NCI-H510A treated with DMSO at 0.1 percent for 48 hours (cell line): ENCODE measurements around the gene ZNF808.
"Not testable (repeated sequence)": the region's sequence is repeated elsewhere in the genome, so short reads cannot be mapped to it uniquely, and the experiment has no call there.

Experiments used
- DNase-seq: peaks from one replicate; lab custom pipeline; 2025; lab: John Stamatoyannopoulos, UW

Gene ZNF808

DNA sequence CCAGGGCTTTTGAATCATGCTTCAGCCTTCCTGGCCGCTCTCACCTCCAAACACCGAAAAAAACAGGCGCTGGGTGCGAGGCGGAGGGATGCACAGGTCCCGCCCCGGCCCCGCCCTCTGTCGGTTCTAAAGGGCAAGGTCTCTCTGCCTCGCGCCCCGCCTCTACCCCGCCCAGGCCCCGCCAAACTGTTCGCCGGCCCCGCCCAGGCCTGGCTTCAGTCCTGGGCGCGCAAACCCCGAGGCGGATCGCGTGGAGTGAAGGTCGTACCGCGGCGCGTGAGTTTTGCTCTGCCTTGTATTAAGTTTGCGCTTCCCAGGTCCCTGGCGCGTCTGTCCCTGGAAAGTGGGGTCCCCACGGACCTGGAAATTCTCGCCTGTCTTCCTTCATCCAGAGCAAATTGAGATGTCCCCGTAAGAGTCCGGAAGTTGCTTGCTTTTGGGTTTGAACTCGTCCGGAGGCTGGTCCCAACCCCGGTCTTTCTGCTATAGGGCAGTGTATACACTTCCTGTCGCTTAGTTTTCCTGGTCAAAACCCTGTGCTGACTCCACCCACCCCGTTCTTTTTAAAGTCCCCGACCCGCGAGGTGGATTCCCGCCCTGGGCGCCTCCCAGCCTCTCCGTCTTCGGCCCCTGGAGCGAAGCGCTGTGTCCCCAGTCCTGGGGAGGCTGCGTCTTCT lies 8.4 kb downstream of the ZNF808 start:
- DNase-seq: no peak

DNA sequence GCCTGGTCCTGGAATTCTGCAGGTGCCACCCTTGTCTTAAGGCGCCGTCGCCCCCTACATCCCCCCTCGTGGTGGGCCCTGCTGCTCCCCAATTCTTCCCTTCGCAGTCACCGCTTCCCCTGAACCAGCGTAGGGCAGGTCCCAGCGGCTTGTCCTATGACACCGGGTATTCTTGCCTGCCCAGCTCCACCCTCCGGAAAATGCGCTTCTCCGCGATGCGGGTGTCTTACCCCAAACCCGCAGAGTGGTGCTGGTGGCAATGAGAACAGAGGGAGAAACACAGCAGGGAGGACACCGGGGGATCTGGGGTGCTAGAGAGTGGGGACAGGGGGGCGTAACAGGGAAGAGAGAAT lies 9.0 kb downstream of the ZNF808 start:
- DNase-seq: no peak

DNA sequence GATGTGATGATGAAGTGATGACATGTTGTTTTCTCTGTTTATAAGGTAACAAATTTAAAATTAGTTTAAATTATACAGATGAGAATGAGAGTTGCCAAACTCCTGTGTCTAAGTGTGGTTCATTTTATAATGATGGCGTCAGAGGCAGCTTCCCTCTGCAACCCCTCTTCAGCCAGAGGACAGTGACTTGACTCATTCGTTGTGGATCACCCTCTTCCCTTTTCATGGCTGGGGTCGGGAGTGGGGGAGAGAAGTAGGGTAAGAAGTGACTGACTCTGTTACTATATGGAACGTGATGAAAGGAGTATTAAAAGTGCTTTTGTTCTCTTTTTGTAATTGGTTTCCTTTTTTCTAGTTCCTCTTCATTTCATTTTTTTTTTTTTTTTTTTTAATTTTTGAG lies 11.3 kb downstream of the ZNF808 start:
- not testable (repeated sequence) for DNase-seq

DNA sequence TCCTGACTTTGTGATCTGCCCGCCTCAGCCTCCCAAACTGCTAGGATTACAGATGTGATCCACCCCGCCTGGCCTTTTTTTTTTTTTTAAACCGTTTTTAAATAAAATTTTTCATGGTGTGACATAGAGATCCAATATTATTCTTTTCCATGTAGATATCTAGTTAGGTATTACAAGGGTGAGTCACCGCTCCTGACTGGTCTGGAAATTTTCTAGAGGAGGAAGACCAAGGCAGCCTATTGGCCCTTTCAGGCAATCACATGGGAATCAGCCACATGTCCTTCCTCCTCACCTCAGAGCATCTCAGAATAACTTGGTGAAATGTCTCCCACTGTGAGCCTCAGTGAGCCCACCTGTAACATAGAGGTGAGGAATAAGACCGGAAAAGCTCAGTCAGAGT lies 13.7 kb downstream of the ZNF808 start:
- not testable (repeated sequence) for DNase-seq

DNA sequence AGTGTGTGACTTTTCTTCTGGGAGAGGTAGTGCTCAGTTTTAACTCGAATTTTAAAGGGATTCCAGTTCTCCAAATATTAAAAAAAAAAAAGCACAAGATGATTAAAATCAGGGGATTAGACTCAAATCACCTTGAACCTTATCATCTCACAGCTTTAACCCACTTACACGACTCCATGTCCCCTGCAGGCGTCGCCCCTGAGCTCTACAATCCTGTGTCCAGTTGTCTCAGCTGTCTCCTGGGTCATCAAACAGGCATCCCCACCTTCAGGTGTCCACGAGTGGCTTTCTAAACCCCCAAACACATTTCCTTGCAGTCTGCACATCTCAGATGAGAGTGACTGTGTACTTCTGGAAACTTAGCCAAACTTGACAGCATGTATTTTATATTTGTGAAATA lies 14.1 kb downstream of the ZNF808 start:
- DNase-seq: no peak

DNA sequence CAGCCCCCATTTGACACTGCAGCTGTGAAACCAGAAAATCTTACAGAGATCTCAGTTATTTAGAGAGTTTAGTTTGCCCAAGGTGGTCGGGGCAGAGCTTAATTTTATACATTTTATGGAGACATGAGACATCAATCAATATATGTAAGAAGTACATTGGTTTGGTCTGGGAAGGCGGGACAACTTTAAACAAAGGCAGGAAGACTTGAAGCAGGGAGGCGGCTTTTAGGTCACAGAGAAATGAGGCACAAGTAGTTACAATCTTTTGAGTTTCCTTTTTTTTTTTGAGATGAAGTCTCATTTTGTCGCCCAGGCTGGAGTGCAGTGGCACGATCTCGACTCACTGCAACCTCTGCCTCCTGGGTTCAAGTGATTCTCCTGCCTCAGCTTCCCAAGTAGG lies 15.1 kb downstream of the ZNF808 start:
- DNase-seq: not testable (repeated sequence)

DNA sequence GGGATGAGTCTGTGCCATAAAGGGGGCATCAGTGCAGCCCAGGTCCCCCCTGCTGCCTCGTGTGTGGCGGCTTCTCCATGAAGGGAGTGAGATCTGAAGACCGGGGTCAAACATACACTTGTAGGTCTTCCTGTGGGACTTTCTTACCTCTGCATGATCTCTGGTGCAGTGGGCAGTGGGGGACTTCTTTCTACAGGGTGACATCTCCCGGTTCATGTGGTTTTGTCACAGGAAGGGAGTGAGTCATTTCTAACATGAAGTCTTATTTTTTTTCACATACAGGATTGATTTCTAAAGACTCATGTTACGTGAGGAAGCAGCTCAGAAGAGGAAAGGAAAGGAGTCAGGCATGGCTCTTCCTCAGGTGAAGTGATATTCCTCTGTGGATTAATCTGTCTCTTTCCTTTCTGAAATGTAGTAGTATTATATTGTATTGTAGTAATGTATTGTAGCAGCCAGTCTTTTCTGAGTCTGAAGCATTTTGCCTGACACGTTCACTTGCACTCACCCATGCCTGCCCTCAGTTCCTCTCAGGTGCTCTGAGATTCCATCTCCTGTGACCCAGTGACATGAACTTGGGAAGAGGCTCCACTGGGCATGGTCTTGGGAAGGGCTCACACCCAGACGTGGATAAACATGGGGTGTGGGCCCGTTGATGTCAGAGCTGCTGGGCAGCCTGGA lies 15.7 kb downstream of the ZNF808 start:
- no peak for DNase-seq

DNA sequence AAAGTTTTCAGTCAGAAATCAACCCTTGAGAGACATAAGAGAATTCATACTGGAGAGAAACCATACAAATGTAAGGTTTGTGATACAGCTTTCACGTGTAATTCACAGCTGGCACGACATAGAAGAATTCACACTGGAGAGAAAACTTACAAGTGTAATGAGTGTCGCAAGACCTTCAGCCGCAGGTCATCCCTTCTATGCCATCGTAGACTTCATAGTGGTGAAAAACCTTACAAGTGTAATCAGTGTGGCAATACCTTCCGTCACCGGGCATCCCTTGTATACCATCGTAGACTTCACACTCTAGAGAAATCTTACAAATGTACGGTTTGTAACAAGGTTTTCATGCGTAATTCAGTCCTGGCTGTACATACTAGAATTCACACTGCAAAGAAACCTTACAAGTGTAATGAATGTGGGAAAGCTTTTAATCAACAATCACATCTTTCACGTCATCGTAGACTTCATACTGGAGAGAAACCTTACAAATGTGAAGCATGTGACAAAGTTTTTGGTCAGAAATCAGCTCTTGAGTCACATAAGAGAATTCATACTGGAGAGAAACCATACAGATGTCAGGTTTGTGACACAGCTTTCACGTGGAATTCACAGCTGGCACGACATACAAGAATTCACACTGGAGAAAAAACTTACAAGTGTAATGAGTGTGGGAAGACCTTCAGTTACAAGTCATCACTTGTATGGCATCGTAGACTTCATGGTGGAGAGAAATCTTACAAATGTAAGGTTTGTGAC lies 26.9 kb downstream of the ZNF808 start:
- no peak for DNase-seq

DNA sequence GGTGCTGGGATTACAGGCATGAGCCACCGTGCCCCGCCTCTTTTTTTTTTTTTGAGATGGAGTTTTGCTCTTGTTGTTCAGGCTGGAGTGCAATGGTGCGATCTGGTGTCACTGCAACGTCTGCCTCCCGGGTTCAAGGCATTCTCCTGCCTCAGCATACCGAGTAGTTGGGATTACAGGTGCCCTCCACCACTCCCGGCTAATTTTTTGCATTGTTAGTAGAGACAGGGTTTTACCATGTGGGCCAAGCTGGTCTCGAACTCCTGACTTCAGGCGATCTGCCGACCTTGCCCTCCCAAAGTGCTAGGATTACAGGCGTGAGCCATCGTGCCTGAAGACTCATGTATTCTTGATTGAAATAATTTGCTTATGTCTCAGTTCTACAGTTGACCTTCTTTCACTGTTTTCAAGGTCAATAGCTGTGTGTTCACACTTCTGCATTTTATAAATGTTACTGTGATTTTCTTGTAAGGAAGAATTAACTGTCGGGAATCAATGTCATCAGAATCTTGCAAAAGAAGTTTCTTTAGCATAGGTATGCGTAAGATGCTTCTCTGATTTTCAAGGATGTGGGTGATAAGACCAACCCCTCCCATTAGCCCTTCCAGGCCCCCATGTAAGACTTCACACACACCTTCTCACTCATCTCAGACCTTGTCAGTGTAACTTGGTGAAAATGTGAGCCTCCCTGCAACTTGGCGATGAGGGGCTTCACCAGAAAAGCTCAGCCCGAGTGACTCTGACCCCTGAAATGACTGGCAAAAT lies 29.9 kb downstream of the ZNF808 start:
- DNase-seq: no peak

DNA sequence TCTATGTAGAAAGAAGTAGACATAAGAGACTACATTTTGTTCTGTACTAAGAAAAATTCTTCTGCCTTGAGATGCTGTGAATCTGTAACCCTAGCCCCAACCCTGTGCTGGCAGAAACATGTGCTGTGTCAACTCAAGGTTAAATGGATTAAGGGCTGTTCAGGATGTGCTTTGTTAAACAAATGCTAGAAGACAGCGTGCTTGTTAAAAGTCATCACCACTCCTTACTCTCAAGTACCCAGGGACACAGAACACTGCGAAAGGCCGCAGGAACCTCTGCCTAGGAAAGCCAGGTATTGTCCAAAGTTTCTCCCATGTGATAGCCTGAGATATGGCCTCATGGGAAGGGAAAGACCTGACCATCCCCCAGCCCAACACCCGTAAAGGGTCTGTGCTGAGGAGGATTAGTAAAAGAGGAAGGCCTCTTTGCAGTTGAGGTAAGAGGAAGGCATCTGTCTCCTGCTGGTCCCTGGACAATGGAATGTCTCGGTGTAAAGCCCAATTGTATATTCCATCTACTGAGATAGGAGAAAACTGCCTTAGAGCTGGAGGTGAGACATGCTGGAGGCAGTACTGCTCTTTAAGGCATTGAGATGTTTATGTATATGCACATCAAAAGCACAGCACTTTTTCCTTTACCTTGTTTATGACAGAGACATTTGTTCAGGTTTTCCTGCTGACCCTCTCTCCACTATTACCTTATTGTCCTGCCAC lies 31.4 kb downstream of the ZNF808 start:
- DNase-seq: not testable (repeated sequence)

DNA sequence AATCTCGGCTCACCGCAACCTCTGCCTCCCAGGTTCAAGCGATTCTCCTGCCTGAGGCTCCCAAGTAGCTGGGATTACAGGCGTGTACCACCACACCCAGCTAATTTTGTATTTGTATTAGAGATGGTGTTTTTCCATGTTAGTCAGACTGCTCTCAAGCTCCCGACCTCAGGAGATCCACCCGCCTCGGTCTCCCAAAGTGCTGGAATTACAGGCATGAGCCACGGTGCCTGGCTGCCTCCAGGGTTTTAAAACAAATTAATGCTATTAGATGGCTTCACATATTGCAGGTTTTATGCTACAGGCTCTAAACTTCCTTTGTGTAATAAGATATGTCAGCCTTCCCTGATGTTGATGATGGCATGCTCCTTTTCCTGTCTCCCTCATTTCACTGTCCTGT lies 34.1 kb downstream of the ZNF808 start:
- DNase-seq: not testable (repeated sequence)

DNA sequence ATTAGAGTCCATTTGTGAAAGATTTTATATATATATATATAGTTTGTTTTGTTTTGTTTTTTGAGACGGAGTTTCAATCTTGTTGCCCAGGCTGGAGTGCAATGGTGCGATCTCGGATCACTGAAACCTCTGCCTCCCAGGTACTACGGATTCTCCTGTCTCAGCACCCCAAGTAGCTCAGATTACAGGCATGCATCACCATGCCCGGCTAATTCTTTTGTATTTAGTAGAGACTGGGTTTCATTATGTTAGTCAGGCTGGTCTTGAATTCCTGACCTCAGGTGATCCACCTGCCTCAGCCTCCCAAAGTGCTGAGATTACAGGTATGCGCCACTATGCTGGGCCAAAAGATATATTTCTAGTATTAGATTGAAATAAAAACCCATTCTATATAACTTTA lies 38.7 kb downstream of the ZNF808 start:
- DNase-seq: no peak

DNA sequence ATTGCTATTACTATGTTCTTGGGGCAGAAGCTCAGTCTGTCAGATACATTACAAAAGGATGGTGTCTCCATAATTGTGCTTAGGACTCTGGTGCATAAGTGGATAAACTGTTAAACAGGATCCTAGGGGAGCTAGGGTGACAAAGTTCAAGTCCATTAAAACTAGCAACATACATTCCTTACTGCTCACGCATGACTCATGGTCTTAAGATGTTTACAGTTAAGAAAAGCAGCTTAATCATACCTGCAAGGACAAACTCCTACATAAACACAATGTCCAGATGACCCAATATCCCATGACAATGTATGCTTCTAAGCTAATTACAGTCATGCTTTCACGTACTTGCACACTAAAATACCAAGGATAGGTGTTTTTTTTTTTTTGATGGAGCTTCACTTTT lies 39.1 kb downstream of the ZNF808 start:
- no peak for DNase-seq

DNA sequence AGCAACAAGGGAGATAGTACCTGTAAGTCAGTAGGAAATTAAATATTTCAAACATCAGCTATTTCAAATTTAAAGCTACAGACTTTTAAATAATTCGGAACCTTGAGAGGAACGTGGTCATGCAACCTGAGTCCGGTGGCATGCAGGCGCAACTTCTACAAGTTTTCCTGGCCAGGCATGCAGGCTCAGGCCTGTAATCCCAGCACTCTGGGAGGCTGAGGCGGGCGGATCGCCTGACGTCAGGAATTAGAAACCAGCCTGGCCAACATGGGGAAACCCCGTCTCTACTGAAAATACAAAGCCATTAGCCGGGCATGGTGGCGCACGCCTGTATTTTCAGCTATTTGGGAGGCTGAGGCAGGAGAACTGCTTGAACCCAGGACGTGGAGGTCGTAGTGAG lies 40.5 kb downstream of the ZNF808 start:
- DNase-seq: no peak

DNA sequence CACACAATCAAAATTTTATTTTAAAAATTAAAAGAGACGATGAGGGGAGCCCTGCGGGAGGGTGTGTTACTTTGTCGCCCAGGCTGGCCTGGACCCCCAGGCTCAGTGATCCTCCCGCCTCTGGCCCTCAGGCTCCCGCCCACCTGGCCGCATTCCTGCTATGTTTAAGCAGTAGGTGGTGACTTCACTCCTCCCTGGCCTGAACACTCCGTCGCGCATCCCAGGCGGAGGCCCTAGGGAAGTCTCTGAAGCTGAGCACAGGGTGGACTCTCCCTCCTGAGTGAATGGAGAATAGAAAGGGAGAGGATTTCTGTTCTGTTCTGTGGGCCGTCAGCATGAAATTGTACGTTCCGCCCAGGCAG lies 42.2 kb downstream of the ZNF808 start:
- not testable (repeated sequence) for DNase-seq

DNA sequence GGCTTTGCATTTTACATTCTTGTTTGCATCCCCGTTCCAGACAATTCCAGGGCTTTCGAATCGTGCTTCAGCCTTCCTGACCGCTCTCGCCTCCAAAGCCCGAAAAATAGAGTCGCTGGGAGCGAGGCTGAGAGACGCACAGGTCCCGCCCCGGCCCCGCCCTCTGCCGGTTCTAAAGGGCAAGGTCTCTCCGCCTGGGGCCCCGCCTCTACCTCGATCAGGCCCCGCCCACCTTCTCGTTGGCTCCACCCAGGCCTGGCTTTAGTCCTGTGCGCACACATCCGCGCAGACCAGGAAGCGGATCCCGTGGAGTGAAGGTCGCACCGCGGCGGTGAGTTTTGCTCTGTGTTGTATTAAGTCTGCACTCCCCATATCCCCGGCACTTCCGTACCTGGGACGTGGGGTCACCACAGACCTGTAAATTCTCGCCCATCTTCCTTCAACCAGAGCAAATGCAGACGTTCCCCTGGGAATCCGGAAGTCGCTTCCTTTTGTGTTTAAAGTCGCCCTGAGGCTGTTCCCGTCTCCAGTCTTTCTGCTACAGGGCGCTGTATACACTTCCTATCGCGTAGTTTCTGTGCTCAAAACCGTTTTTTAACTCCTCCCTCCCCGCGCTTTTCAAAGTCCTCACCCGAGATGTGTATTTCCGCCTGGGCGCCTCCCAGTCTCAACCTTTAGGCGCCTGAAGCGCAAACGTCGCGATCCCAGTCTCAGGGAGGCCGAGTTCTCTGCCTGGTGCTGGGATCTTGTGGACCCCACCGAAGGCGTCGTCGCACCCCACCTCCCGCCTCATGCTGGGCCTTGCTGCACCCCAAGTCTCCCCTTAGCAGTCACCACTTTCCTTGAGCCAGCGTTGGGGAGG lies 42.8 kb downstream of the ZNF808 start, which contains the start of gene ZNF701:
TSS of gene ZNF701 (plus strand) at position 288 of the 862 bp plus-strand sequence. CDS start 3,861 bp downstream, outside the sequence.
- peak; percentile 48 for DNase-seq

DNA sequence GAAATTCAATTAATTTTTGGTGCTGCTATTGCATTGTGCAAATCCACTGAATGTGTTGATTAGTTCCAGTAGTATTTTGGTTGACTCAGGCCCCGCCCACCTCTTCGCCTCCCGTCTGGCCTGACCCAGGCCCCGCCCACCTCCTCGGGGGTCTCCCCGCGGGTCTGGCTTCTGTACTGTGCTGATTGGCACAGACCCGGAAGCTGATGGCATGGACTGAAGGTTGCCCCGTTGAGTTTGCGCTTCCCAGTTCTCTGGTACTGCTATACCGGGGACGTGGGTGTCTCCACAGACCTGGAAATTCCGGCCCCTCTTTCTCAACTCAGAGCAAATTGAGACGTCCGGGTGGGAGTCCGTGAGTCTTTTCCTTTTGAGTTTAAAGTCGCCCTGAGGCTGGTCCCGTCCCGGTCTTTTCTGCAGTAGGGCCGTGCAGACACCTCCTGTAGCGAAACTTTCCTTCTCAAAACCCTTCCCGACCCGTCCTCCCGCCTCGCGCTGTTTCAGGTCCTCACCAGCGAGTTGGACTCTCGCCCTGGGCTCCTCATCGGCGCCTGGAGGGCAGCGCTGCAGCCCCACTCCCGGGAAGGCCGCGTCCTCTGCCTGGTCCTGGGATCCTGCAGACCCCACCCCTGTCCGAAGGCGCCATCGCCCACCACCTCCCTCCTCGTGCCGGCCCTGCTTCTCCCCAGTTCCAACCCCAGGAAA lies 57.4 kb downstream of the ZNF808 start:
- no peak for DNase-seq

DNA sequence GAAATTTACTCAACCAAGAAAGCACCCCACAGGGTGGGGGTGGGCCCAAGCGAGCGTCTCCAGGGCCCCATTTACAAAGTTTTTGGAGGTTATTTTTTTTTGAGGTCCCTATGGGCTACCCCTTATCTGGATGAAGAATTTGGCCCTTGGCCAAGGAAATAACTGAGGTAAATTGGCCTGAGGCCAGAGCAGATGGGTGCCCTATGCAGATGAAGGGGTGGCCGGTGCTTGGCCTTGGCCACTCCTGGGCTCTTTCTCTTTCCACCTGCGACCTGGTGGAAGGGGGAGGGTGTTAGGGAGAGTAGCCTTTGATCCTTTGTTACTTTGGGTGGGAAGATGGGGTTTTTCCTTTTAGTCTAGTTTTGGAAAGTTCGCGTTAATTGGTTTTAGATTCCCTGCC lies 58.1 kb downstream of the ZNF808 start:
- DNase-seq: no peak

DNA sequence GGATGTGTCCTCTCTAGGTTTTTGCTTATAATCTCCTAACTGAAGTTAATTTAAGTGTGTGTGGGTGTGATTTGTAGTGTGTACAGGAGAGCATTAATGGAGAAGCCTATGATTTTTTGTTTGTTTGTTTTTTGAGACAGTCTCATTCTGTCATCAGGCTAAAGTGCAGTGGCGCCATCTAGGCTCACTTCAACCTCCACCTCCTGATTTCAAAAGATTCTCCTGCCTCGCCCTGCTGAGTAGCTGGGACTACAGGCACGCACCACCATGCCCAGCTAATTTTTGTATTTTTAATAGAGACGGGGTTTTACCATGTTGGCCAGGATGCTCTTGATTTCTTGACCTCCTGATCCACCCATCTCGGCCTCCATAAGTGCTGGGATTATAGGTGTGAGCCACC lies 63.3 kb downstream of the ZNF808 start:
- no peak for DNase-seq

DNA sequence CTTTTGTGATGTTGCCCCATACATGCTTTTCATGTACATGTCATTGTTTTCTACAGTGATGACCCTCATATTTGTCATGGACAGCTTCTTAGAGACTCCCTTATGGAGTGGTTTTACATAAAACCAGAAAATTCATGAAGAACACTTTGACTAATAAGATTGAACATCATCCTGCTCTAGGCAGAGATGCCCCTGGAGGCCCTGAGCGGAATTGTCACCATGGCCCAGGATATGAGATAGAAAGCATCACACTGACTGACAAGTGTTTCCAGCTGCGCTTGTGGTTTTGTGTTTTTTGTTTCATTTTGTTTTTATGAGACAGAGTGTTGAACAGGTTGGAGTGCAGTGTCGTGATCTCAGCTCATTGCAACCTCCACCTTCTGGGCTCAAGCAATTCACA lies 64.8 kb downstream of the ZNF808 start:
- DNase-seq: no peak
